HG03175 (cell line): Measurements from ENCODE around the gene CDT1.

Source experiments
- ATAC-seq: cut with Tn5 transposase; IDR thresholded peaks from one replicate; pipeline ENCODE4 v1.9.1; 2021; ENCODE audit warnings: mild to moderate bottlenecking, moderate library complexity; ENCODE audit not compliant: unreplicated experiment

CDT1 gene

DNA sequence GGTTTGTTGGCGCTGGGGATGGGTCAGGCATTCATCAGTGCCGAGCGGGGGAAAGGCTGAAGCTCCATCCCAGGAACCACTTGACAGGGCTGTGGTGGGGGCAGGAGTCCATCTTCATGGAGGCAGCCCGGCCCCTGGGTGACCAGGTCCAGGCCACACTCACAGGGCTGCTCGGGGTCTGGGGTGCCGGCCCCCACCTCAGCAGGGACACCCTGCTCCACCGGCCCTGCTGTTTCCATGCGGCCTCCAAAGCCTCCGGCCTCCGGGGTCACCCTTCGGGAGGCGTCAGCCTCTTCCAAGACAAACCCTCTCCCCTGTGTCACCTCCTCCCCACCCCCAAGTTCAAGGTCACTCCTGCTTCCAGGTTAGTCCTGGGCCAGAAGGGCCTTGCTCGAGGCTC is 31.1 kb downstream of the CDT1 start:
- no peak for ATAC-seq

DNA sequence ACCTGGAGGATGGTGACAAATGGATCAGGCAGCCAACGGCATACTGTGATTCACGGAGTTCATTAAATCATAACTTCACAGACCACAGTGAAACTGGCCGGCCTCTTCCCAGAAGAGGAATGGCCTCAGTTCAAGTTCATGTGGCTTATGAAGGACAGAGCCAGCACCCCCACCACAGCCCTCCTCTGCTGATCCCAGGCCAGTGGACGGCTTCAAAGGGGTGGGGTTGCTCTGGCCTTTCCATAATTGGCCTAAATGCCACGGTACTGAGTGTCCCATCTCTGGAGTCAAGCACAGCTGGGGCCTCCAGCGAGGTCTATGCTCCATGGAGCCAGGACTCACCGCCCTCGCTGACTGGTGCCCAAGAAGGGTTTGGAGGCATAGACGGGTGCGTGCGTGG is 31.8 kb downstream of the CDT1 start:
- no peak for ATAC-seq

DNA sequence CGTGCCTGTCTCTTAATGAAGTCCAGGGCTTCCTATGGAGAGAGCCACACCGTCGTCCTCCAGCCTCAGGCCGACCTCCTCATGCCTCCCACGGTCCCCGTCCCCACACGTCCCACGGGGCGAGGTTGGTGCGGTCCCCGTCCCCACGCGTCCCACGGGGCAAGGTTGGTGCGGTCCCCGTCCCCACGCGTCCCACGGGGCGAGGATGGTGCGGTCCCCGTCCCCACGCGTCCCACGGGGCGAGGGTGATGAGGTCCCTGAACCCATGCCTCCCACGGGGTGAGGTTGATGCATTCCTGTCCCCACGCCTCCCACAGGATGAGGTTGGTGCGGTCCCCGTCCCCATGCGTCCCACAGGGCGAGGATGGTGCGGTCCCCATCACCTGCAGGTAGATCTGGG is 32.2 kb downstream of the CDT1 start:
- no peak for ATAC-seq

DNA sequence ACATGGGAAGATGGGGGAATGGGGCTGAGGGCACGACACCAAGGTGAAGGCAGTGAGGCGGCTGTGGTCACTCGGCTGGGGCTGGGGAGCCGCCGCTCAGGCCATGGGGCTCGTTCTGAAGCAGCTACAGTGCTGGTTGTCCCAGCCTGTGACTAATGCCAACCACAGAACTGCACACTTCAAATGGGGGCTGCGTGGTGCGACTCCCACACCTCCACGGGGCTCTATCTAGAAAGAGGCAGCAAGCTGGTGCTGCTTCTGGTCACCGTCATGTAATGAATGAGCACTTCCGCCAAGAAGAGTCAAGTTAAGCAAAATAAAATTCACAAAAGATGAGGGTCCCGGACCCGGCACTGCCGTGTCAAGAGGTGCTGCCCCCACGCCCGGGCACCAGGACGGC is 33.2 kb downstream of the CDT1 start:
- no peak for ATAC-seq

DNA sequence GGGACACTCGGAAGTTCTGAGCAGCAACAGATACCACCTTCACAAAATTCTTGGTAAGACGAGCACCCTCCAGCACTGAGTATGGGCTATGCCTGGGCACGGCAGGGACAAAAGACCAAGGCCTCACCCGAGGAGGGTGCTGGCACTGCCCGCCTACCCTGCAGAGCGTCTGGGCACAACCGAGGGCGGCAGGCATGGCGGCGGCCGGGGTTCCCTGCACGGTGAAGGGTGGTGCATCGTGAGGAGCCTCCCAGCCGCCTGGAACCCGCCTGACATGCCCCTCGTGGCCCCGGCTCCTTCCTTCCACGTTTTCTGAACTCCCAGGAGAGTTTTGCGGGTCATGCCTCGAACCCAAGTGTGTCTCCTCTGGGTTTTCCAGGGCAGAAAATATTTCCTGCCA is 34.2 kb downstream of the CDT1 start:
- ATAC-seq, result no peak

DNA sequence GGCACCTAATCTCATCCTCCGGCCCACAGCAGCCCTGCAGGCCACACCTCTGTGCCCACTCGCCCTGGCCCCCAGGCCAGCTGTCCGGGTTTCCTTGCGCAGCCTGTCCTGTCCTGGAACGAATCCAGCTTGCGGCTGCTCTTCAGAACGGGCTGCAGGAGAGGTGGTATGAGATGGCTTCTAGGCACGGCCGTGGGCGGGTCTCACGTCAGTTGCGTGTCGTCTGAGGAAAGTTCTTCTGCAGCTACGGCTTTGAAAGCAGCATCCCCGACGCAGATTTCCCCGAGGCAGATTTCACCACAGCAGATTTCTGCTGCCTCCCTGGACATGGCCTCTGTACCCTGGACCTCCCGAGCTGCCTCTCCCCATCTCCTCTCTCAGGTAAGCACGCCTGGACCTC is 35.0 kb downstream of the CDT1 start:
- ATAC-seq, result no peak

DNA sequence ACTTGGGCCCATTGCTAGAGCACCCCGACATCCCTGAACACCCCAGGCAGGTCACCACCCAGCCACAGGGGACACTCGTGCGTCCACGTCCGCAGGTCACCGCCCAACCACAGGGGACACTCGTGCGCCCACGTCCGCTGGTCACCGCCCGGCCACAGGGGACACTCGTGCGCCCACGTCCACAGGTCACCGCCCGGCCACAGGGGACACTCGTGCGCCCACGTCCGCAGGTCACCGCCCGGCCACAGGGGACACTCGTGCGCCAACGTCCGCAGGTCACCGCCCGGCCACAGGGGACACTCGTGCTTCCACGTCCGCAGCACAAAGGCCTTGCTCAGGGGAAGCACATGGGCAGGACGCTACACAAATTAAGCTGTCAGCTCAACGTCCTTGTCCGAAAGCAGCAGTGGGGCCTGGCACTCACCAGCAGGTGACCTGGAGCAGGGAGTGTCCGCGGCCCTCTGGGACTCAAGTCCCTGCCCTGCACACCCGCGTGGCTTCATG is 35.5 kb downstream of the CDT1 start:
- no peak for ATAC-seq

DNA sequence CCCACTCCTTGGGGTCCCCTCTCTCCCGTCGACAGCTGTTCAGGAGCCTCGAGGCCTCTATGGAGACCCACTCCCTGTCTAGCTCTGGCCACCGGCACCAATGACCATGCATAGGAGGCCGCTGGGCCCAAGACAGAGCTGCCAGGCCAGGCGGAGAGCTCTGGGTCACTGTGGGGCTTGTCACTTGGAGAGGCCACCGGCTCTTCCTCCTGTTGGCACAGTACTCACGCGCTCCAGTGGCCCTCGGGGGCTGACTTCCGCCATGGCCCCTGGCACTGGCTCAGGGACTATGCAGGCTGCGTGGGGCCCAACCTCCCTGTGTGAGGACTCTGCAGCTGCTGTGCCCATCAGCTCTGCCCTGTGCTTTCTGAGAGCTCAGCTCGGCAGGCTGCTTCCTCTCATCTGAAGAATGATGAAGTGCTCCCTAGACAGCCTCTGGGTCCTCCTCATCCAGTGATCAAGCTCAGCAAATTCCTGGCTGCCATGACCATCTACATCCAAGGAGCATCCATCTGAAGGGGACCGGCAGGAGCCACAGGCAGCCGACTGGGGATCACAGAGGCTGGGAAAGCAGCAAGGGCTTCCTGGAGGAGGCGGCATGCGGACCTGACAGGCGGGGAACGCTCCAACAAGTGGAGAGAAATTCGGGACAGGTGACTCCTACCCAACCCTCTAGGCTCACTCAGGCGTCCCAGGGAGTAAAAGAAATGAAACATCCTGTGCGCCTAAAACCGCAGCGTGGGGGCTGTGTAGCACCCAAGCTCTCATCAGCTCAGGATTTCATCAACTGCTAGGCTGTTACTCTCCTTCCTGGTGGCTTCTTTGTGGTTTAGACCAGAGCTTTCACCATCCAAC is 36.4 kb downstream of the CDT1 start:
- ATAC-seq, result no peak

DNA sequence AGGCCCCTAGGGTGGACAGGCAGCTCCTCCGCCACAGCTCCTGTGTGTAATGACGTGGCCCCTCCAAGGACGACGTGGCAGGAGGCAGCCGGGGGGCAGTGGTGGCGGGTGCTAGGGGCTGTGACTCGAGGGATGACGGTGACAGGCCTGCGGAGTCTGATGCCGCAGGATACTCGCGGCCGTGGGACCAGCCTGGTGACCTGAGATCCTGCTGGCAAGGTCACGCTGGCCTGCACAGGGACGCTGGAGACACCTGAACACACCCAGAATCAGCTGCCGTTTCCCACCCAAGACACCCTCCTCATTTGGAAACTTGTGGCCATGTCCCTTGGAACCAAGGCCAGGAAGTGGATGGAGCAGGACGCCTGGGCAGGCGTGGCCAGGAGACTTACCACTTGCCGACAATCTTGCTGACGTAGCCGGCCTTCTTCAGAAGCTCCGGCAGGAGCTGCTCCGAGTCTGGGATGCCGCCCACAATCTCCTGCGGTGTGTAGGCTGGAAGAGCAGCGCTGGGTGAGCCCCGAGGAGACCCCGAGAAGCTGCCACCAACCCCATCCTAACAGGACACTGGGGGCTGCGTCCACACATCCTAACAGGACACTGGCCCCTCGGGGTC is 37.1 kb downstream of the CDT1 start:
- ATAC-seq, result no peak

DNA sequence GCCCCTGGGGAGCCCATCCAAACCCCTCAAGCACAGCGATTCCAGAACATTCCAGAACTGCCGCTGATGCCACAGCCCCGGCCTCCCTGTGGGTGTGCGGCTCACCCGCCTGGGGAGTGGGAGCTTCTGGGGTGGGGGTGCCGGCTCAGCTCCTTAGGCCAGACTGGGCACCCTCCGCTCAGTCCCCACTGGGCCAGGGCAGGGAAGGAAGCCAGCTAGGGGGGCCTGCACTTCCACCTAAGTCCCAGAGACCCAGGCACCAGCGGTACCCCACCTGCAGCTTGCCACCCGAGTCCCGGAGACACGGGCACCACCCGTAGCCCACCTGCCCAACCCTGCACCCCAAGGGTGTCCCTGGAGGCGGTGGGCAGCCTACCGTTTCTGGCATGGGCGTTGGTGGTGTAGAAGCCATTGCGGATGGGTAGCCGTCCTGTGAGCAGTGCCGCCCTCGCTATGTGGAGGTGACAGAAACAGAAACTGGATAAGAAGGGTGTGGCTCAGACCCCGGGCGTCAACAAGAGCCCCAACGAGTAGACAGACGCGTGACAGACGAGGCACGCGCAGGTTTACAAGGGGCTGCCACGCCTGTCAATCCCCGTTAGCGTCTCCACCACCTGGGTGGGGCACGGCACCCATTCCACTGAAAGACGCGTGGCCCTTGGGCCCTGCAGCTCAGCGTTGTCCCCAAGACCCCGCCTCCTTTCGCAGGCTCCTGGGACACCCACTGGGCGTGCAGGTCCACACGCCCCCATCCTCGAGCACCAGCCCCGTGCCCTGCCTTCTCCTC is 38.1 kb downstream of the CDT1 start:
- ATAC-seq, result no peak

DNA sequence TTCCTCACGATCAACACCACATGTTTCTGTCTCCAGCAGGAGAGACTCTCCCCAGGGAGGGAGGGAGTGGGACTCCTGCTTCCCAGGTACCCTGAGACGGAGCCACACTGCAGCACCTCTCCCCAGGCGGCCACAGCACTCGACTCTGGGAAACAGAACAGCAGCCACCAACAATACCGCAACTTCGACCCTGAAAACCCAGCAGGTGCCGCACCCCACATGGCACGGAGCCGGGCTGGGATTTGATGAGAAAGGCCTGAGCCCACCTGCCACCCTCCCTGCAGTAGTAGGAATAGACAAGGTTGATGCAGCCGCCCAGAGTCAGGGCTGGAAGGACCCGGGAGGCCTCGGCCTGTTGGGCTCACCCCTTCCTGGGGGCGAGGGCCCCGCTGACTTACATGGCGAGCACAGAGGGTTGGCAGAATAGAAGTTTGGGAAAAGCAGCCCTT is 38.7 kb downstream of the CDT1 start:
- ATAC-seq, result no peak

DNA sequence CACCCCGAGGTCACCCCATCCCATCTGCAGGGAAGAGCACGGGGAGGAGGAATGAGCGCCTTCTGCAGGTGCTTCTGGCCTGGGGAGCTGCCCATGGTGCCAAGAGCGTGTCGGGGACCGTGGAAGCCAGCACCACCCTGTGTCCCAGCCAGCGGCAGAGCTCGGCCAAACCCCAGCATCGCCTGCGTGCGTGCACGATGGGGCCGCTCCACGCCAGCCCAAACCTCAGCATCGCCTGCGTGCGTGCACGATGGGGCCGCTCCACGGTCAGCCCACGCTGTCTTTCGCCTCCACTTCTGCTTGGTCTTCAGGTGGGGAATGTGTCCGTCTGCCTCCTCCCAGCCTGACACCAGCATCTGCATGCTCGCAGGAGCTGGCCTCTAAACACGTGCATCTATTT is 39.2 kb downstream of the CDT1 start:
- no peak for ATAC-seq

DNA sequence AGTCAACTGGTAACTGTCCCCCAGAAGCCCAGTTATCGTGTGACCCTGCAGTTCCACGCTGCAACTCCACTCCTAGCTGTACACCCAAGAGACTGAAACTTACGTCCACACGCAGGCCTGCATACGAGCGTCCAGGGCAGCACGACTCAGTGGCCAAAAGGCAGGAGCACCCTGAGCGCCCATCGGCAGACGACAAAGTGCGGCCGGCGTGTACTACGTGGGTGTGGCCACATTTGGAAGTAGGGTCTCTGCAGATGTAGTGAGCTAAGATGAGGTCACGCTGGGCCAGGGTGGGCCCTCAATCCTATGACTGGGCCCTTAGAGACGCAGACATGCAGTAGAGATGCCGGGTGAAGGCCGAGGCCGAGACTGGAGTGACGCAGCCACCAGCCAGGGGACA is 39.7 kb downstream of the CDT1 start:
- ATAC-seq, result no peak

DNA sequence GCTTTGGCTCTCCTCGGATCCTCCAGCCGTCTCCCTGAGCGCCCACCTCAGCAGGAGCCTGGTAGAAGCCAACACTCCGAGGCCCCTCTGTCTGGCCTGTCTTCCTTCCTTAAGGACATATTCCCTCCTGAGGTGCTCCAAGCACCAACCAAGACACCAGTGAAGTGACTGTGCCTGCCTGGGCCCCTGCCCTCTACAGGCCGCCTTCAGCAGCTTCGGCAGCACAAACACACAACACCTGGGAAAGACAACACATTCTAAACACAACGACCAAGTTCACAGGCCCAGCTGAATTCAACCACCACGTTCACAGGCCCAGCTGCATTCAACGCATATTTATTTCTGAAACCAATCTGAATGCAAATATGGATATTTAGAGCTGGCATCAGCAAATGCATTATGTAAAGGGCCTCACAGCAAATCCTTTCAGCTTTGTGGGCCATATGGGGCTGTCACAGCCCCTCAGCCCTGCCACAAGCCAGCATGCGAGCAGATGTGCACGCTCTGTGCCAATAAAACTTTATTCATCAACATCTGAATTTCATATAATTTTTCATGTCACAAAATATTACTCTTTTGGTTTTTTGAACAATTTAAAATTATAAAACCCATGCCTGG is 40.9 kb downstream of the CDT1 start:
- ATAC-seq, result no peak

DNA sequence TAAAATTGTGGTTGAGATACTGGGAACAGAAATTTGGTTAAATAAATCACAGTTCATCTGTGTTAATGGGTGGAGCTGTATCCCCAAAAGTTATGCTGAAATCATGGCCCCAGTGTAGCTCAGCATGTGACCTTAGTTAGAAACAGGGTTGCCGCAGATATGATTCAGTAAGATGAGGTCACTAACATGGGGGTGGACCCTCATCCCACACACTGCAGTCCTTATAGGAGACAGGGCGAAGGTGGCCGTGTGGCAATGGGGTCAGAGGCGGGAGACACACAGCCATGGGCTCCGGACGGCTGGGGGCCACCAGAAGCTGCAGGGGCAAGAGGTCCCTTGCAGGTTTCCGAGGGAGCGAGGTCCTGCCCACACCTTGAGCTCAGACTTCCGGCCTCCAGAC is 42.5 kb downstream of the CDT1 start:
- ATAC-seq, result no peak

DNA sequence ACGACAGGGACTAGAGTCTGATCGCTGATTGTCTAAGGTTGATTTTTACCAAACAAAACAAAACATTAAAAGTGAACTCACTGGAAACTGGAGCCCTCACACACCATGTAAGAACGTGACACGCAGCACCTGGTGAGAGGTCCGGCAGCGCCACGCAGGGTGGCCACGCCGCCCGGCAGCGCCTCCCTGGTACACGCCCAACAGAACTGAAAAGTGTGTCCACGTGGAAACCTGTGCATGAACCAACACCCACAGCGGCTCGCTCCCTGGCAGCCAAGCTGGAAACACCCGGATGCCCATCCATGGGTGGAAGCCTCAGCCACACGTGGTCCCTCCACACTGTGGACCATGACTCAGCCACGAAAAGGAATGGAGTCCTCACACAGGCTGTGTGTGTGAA is 44.1 kb downstream of the CDT1 start:
- ATAC-seq, result no peak

DNA sequence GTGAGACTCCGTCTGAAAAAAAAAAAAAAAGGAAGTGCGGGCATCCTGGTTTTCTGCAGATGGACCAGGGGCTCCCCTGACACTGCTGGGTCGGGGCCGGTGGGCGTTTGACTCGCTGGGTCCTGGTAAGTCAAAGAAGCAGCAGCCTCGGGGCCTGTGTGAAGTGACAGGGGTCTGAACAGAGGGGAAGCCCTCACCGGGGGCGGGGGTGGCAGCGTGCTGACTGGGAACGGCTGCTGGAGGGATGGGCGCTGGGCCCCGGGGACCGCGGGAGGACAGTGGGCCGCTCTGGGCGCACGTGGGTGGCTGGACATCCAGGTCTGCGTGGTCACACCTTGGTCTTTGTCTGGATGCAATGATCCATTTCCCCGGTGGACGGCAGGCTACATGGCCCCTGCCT is 45.0 kb downstream of the CDT1 start:
- ATAC-seq, result no peak

DNA sequence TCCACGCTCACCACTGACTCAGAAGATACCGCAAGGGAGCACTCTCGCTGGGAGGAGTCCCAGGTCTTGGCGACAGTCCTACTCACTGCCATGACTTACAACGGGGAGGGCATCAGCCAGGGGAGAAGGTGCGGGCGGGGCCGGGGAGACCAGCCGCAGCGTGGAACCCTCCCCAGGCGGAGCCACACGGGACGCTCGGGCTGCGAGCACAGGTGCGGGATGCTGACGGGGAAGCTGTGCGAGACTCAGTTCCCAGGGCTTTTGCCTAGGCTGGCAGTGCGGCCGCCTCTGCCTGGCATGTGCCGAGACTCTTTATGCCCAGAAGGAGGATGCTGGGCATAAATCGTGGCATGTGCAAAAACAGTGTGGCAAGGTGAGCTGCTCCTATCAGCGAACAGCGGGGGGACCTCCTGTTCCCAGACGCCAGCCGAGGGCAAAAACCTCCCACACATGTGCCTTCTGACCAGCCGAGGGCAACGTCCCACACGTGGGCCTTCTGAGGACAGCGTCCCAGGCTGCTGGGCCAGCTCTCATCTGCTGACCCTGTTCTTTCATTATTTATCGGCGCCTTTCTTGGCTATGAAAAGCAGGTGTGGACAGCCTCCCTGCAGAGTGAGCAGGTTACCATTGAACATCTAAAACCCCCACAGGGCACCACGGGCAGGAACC is 47.1 kb downstream of the CDT1 start:
- ATAC-seq, result no peak

DNA sequence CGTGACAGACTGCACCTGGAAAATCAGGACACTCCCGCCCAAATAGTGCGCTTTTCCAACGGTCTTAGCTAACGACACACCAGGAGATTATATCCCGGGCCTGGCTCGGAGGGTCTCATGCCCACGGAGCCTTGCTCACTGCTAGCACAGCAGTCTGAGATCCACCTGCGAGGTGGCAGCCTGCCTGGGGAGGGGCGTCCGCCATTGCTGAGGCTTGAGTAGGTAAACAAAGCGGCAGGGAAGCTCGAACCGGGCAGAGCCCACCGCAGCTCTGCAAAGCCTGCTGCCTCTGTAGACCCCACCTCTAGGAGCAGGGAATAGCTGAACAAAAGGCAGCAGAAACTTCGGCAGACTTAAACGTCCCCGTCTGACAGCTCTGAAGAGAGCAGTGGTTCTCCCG is 48.0 kb downstream of the CDT1 start:
- no peak for ATAC-seq

DNA sequence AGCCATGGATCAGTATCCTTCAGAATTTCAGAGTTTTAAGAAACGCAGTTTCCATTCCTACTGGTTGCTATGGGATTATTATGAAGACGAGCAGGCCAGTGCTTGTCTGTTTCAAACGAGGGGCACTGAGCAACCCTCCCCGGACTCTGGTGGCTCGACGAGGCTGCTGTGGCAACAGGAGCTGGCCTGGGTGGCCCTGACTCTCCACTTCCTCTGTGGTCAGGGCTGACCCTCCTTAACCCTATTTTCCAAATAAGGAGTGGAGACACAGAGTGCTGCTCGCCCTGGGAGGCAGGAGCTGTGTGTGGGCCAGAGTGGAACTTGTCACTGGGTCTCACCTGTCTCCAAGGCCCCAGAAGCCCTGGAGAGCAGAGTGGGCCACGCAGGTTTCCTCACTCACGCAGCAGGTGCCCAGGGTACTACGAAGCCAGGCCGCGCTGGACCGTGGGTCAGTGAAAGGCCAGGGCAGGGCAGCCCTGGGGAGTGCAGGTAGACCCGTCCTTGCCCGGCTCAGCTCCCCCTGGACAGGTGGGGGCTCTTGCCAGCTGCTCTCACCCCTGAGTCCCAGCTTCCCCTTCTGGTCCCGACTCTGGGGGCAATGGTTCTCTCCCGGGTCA is 49.8 kb downstream of the CDT1 start:
- ATAC-seq, result no peak
